ENCODE results near the gene GBP6.

GRCh38 chr1:89322402-89322801 is 41.5 kb upstream of the GBP6 start:
- no peak for TF ChIP-seq CTCF (IDR thresholded peaks at IDR 0.05; ENCODE audit: low read depth, low read length, poor library complexity, severe bottlenecking)
- no peak for TF ChIP-seq EZH2phosphoT487 (IDR thresholded peaks at IDR 0.05; ENCODE audit: borderline replicate concordance, low read length)
